Activated naive CD4-positive, alpha-beta T cell treated with anti-CD3 and anti-CD28 coated beads, Interleukin-2, amount 10 ng/mL, durations not matched to agents 7 days and 5 days (primary cell): ENCODE measurements around the gene UTP25.

Source experiments
- CTCF ChIA-PET: fragments of 350-600 bp; sonication (Branson Sonifier 250); formaldehyde crosslinking; loops from one replicate; lab custom pipeline; 2021; ENCODE audit warnings: antibody characterized with exemption; lab: Charles Lee
- DNase-seq: peaks from one replicate; pipeline ENCODE4 v3.0.0-alpha.2; 2020
- H3K27ac Mint-ChIP-seq: one replicate; pipeline ENCODE4 v1.8.0; 2021; ENCODE audit warnings: mild to moderate bottlenecking, moderate library complexity, mixed read lengths
- H3K27me3 Mint-ChIP-seq: one replicate; pipeline ENCODE4 v1.8.0; 2021; ENCODE audit warnings: mild to moderate bottlenecking, mixed read lengths
- H3K36me3 Mint-ChIP-seq: one replicate; pipeline ENCODE4 v1.8.0; 2021; ENCODE audit warnings: mixed read lengths
- H3K4me1 Mint-ChIP-seq: one replicate; pipeline ENCODE4 v1.8.0; 2021; ENCODE audit warnings: mixed read lengths
- H3K4me3 Mint-ChIP-seq: one replicate; pipeline ENCODE4 v1.8.0; 2021; ENCODE audit warnings: mild to moderate bottlenecking, moderate library complexity, mixed read lengths
- H3K9me3 Mint-ChIP-seq: one replicate; pipeline ENCODE4 v1.8.0; 2021; ENCODE audit warnings: mixed read lengths

The UTP25 gene

DNA sequence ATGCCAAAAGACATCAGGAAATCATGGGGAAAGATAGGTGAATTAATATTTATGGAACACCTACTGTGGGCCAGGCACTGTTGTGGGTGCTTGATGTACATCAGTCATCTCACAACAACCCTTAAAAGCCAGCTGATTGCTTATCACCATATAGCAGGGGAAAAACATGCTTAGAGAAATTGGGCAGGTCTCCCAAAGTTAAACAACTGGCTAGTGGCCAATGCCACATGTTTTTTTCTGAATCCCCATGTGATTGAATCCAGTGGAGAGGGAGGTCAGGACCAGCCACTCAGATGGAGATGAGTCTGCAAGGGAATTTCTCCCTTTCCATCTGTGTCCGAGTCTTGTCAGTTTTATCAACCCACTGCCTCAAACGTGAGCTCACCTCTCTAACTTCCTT lies 33.5 kb downstream of the UTP25 start:
- CTCF ChIA-PET, result interaction anchor here (1.2 to 2.0 kb wide), 9 partner anchors 7 to 449 kb away, joined by 3 to 9 read pairs (median 4); no protein-coding TSS in a partner anchor
- DNase-seq, result no peak
- no peak overlapping the region for H3K27ac Mint-ChIP-seq
- H3K36me3 Mint-ChIP-seq, result no peaks in the 10 kb centered on the region
- H3K9me3 Mint-ChIP-seq, result no peaks in the 10 kb centered on the region
- H3K4me1 Mint-ChIP-seq, result no peaks in the 10 kb centered on the region
- no peak overlapping the region for H3K4me3 Mint-ChIP-seq
- peaks cover 22% of the 10 kb centered on the region for H3K27me3 Mint-ChIP-seq

DNA sequence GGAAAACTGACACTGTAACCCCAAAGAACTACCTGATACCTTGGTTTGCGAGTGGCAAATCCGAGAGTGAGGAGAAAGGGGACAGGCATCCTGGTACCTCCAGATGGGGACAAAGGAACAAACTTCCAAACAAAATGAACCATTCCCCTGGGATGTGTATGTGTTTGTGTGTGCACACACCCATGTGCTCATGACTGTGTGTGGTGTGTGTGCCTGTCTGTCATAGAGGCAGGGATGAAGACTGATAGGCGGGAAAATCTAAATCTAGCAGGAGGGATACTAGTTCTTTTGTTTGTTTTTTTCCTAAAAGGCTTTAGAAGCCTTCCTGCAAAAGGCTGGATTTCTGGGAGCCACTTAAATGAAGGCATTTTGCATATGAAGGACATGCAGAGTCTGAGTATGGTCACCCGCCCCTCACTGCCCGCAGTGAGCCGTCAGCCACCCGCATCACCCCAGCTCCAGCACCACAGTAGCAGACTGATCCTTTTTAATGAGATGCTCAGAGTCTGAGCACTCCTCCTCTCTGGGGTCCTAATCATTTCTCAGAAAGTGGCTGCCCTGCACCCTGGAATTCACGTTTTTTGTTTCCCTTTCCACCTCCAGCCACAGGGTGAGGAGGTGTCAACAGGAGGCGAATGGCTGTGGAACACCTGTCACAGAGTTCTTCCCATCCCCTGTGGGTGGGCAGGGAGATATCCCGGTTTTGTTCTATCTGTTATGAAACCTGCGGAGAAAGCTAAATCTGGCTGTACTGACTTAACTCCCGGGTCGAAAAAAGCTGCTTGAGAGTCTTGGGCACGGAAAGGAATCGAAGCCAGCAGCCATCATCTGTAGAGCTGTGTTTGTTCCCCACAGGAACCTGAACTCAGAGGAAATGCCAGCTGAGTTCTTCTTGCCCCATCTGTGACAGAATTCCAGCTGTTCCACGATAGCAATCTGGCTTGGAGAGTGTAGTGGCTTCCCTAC lies 34.9 kb downstream of the UTP25 start:
- Mint-ChIP-seq H3K9me3 (no peaks in the 10 kb centered on the region), H3K4me3 (no peak overlapping the region), H3K36me3 (no peaks in the 10 kb centered on the region), H3K4me1 (no peaks in the 10 kb centered on the region), H3K27me3 (peaks cover 23% of the 10 kb centered on the region), H3K27ac (no peak overlapping the region)
- DNase-seq, result no peak
- CTCF ChIA-PET, result interaction anchor here (0.9 to 1.5 kb wide), 3 partner anchors 8 to 127 kb away, joined by 3 to 4 read pairs (median 3); no protein-coding TSS in a partner anchor

DNA sequence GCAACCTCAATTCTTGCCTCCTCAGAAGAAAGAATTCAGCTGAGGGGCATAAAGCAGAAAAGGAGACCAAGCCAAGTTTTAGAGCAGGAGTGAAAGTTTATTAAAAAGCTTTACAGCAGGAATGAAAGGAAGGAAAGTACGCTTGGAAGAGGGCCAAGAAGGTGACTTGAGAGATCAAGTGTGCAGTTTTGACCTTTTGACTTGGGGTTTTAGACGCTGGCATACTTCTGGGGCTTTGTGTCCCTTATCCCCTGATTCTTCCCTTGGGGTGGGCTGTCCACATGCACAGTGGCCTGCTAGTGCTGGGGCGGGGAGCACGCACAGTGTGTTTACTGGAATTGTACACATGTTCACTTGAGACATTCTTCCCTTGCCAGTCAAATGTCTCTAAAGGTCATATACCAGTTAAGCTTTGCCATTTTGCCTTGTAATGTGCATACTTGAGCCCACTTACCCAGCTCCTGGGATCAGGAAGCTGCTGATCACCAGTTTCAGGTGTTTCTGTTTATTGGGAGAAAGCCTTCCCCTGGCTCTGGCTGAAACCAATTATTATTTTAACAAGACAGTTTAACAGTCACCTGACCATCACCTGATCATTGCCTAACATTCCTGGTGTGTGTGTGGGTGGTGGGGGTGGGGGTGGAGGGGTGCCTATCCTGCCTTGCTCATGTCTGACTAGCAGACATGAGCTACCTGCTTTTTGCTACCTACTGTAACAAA lies 36.2 kb downstream of the UTP25 start:
- Mint-ChIP-seq H3K27ac (no peak overlapping the region), H3K36me3 (no peaks in the 10 kb centered on the region), H3K9me3 (no peaks in the 10 kb centered on the region), H3K4me3 (no peak overlapping the region), H3K4me1 (no peaks in the 10 kb centered on the region), H3K27me3 (peaks cover 26% of the 10 kb centered on the region)
- CTCF ChIA-PET, result no interaction called here
- DNase-seq, result no peak

DNA sequence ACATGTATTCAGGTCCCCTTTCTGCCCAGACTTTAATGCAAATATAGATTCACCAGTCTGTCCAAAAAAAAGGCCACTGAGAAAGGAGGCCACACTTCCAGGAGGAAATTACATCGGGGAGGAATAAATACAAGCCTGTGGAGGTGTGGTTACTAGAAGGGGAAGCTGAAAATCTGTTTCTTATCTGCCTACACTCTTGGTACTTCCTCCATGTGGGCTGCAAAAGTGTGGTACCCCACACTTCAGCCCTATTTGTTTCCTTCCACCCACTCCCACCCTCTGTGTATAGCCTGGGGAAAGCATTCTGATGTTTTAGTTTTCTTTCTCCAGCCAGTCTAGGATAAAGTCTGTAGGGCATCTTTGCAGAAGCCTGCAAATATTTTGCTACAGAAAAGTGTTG lies 38.4 kb downstream of the UTP25 start:
- Mint-ChIP-seq H3K27me3 (peaks cover 22% of the 10 kb centered on the region), H3K4me3 (no peak overlapping the region), H3K27ac (no peak overlapping the region), H3K36me3 (no peaks in the 10 kb centered on the region), H3K9me3 (no peaks in the 10 kb centered on the region), H3K4me1 (no peaks in the 10 kb centered on the region)
- no peak for DNase-seq
- CTCF ChIA-PET, result no interaction called here

DNA sequence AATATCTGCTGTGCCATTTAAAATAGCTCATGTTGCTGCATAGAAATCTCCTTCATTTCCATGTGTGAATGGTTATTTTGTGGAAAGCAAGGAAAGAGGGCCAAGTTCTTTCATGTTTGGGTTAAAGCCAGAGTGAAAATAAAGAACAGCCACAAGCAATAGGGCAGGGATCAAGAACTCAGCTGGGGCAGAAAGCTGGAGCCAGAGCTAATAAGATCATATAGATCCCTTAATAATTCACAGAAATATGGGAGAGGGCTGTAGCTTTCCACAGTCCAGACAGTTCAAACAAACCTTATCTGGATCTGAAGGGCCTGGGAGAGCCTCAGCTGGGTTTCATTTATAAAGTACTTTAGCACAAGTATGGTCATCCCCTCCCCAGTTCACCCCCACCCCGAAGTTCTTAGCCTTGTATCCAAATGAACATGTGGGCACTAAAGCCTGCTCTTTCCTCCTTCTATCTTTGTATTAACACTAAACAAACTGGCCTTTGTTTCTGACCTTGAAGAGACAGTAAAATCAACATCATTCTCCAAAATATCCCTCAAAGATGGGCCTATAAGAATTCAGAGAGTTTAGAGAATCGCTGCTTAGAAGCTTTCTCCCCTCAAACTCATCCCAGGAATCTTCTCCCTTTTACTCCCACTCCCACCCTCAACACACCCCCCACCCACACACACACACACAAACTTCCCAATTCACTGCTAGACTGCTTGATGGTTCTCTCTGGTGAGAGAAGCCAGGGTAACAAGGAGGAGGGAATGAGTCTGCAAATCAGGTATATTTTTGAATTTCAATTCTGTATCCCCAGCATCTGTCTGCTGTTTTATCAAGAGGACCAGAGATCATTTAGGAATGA lies 41.7 kb downstream of the UTP25 start:
- Mint-ChIP-seq H3K36me3 (no peaks in the 10 kb centered on the region), H3K27me3 (peaks cover 18% of the 10 kb centered on the region), H3K4me1 (no peaks in the 10 kb centered on the region), H3K9me3 (no peaks in the 10 kb centered on the region), H3K4me3 (no peak overlapping the region), H3K27ac (no peak overlapping the region)
- no peak for DNase-seq
- CTCF ChIA-PET, result interaction anchor here (0.8 to 1.8 kb wide), 4 partner anchors 8 to 900 kb away, joined by 3 to 9 read pairs (median 4); no protein-coding TSS in a partner anchor

DNA sequence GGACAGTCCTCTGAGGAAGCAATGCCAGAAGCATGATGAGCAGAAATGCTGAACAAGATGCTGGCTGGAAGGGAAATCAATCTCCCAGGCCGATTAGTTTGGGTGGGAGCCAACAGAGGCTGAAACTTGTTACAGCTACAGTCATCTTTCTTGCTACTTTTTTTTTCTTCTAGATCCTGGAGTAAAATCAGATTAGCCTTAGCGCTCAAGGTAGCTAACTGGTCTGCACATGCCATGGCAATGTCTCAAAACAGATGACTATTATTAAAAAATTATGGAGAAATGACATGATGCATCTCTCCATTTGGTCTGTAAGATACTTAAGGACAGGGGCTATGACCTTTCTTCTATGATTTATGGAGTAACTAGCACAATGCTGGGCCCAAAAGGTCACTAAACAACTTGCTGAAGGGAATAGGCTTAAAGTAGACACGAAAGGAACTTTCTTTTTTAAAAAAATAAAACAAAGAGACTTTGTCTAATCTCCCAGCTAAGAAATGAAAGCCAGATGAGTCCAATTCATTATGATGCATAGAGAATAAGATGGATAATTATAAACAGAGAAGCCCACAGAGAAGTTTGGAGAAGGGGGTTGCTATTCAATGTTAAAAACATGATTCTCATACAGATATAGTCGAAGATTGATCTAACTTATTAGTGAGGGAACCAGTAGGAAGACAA lies 42.5 kb downstream of the UTP25 start:
- DNase-seq, result no peak
- peaks cover 18% of the 10 kb centered on the region for H3K27me3 Mint-ChIP-seq
- no peaks in the 10 kb centered on the region for H3K36me3 Mint-ChIP-seq
- H3K4me3 Mint-ChIP-seq, result no peak overlapping the region
- CTCF ChIA-PET, result interaction anchor here (0.8 to 1.9 kb wide), 4 partner anchors 9 to 901 kb away, joined by 3 to 4 read pairs (median 4); no protein-coding TSS in a partner anchor
- H3K9me3 Mint-ChIP-seq, result no peaks in the 10 kb centered on the region
- no peak overlapping the region for H3K27ac Mint-ChIP-seq
- no peaks in the 10 kb centered on the region for H3K4me1 Mint-ChIP-seq

DNA sequence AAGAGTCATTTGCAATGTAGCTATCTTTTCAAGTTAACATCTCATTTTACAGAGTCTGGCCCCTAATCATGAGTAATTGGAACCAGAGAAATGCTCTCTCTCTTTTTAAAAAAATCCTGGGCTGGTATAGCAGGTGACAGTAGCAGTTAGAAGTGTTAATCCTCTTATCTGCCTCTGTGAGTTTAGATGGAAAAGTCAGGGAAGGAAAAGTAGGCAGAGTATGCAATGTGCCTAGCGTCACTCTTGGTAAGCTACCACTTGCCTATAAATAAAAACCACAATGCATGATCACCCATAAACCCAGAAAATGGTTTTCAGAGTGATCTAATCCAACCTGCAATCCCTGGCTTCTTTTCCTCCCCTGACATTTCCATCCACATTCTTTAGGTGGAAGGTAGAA lies 43.2 kb downstream of the UTP25 start:
- DNase-seq, result no peak
- Mint-ChIP-seq H3K4me3 (no peak overlapping the region), H3K4me1 (no peaks in the 10 kb centered on the region), H3K36me3 (no peaks in the 10 kb centered on the region), H3K27me3 (peaks cover 18% of the 10 kb centered on the region), H3K9me3 (no peaks in the 10 kb centered on the region), H3K27ac (no peak overlapping the region)
- CTCF ChIA-PET, result interaction anchor here (1.4 to 1.9 kb wide), 2 partner anchors 9 to 11 kb away, joined by 4 read pairs; no protein-coding TSS in a partner anchor

DNA sequence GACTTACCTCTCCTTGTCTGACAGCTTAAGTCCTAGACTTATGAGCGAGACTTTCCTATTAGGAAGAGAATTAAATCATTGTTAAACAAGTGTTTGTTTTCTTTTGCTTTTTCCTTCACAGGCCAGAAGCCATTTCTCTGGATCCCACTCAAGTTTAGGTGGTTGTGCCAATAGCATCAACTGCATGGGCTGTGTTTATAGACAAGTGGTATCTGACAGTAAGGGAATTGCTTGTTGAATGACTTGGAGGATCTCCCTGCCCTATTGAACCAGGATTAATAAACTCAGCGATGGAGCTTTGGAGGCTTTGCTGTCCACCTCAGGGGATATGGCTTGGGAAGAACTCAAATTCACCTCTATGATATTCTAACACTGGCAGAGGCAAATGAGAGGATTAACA lies 43.7 kb downstream of the UTP25 start:
- peaks cover 18% of the 10 kb centered on the region for H3K27me3 Mint-ChIP-seq
- CTCF ChIA-PET, result interaction anchor here (1.4 to 1.9 kb wide), 2 partner anchors 10 to 11 kb away, joined by 4 read pairs; no protein-coding TSS in a partner anchor
- no peaks in the 10 kb centered on the region for H3K9me3 Mint-ChIP-seq
- no peaks in the 10 kb centered on the region for H3K36me3 Mint-ChIP-seq
- H3K4me1 Mint-ChIP-seq, result no peaks in the 10 kb centered on the region
- no peak for DNase-seq
- H3K27ac Mint-ChIP-seq, result no peak overlapping the region
- H3K4me3 Mint-ChIP-seq, result no peak overlapping the region

DNA sequence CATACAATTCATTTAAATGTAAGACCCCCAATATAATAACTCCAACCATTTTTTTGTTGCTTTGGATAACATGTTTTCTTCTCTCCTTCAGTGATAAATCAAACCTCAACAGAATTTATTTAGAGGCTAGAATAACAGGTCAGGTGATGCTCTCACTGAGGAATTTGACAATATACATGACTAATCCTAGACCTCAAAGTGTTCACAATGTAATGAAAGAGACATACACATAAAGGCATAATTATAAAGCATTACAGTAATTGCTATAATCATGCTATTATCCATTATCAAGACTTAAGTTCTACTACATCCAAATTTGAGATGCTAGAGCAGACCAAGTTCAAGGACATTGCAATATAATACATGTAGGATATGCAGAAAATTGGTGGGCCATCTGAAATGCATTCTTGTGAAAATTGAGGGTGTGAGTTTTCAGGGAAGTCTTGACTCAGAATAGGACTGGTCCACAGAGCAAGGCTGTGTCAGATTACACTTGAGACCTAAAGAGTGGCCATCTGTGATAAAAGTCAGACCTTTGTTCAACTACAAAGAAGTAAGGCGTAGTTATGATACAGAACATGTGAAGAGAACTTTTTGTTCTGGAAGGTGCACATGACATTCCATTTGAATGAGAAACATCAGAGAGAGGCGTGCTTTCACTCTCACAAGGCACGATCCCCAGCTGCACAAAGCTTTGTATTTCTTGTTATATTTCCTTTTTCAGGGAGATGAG lies 45.5 kb downstream of the UTP25 start:
- Mint-ChIP-seq H3K27ac (no peak overlapping the region), H3K36me3 (no peaks in the 10 kb centered on the region), H3K4me1 (no peaks in the 10 kb centered on the region), H3K27me3 (peaks cover 19% of the 10 kb centered on the region), H3K9me3 (no peaks in the 10 kb centered on the region), H3K4me3 (no peak overlapping the region)
- DNase-seq, result no peak
- CTCF ChIA-PET, result interaction anchor here (1.6 kb wide), 1 partner anchor 13 kb away, joined by 5 read pairs; no protein-coding TSS in a partner anchor

DNA sequence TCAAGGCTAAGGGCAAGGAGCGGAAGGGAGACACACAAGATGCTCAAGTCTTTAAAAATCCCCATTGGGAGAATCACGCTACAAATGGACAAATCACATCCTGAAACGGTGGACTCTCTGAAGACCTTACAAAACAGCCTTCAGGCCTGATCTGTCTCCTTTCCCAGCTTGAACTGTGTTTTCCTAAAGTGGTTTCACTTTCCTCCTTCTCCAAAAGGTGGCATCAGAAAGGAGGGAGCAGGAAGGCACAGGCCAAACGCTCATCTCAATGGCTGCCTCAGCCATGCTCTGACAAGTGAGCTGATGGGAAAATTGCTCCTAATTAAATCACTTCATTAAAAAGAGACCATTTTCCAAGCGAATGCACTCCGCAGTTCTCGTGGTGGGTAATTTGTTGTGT lies 47.7 kb downstream of the UTP25 start:
- Mint-ChIP-seq H3K36me3 (no peaks in the 10 kb centered on the region), H3K9me3 (no peaks in the 10 kb centered on the region), H3K4me3 (no peak overlapping the region), H3K4me1 (no peaks in the 10 kb centered on the region), H3K27me3 (peaks cover 22% of the 10 kb centered on the region), H3K27ac (no peak overlapping the region)
- no peak for DNase-seq
- CTCF ChIA-PET, result no interaction called here

DNA sequence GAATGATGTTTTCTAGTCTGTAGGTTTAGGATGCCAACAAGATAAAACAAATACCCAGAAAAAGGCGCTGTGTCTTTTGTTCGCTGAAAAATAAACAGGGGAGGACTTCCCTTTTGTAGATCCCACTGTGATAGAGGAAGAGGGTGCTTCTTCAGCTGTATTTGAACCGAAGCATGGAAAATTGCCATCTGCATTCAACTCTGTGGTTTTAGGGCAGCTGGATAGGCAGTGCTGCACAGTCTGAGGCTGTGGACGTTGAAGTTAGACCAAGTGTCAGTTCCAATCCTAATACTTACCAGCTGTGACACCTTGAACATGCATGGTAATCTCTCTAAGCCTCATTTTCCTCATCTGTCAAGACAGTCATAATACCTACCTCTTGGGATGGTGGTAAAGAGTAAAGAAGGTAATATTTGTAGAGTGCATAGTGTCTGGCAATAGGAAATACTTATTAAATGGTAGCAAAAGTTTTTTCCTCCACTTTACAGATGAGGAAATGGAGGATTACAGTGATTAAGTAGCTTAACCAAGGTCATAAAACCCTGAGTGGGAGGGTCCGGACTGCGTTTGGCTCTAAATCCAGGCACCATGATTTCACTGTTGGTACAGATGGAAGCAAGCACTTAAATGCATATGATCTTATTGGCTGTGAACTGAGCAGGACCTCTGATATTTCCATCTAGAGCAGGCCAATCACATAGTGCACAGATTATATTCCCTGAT lies 48.5 kb downstream of the UTP25 start:
- peaks cover 25% of the 10 kb centered on the region for H3K27me3 Mint-ChIP-seq
- no peak overlapping the region for H3K4me3 Mint-ChIP-seq
- no peaks in the 10 kb centered on the region for H3K9me3 Mint-ChIP-seq
- no peak for DNase-seq
- no peak overlapping the region for H3K27ac Mint-ChIP-seq
- H3K36me3 Mint-ChIP-seq, result no peaks in the 10 kb centered on the region
- H3K4me1 Mint-ChIP-seq, result no peaks in the 10 kb centered on the region
- CTCF ChIA-PET, result no interaction called here

DNA sequence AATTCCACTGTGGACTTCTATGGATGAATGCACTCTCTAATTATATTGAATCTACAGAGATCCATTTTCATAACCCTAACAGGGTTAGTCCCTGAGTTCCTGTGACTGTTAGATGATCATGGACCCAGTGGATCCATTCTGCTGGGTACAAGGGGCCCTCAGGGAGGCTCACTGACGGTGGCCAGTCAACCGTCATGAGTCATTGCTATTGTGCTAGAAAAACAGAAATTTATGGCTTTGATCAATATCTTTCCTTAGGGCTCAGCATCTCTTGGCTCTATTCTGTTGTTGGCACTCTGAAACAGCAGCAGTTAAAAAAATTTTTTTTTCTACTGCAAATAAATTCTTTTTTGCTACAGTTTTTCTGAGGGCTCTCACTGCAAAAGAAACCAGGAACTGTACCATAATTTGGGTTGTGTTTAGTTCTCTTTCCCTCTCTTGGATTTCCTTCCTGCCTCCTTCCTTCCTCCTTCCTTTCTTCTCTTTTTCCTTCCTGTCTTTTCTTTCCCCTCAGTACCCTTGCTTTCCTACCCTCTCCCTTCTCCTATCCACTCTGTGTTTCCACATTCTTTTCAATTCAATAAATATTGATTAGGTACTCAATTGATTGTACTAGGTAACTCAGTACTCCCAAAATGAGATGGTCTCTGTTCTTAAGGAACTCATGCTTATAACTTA lies 49.5 kb downstream of the UTP25 start:
- no peak for DNase-seq
- CTCF ChIA-PET, result no interaction called here
- Mint-ChIP-seq H3K4me3 (no peak overlapping the region), H3K27ac (no peak overlapping the region), H3K4me1 (no peaks in the 10 kb centered on the region), H3K9me3 (no peaks in the 10 kb centered on the region), H3K27me3 (peaks cover 21% of the 10 kb centered on the region), H3K36me3 (no peaks in the 10 kb centered on the region)
